ENCODE results near the gene KDM4B.
"Not testable (repeated sequence)": the region's sequence is repeated elsewhere in the genome, so short reads cannot be mapped to it uniquely, and the experiment has no call there.

The KDM4B gene

DNA sequence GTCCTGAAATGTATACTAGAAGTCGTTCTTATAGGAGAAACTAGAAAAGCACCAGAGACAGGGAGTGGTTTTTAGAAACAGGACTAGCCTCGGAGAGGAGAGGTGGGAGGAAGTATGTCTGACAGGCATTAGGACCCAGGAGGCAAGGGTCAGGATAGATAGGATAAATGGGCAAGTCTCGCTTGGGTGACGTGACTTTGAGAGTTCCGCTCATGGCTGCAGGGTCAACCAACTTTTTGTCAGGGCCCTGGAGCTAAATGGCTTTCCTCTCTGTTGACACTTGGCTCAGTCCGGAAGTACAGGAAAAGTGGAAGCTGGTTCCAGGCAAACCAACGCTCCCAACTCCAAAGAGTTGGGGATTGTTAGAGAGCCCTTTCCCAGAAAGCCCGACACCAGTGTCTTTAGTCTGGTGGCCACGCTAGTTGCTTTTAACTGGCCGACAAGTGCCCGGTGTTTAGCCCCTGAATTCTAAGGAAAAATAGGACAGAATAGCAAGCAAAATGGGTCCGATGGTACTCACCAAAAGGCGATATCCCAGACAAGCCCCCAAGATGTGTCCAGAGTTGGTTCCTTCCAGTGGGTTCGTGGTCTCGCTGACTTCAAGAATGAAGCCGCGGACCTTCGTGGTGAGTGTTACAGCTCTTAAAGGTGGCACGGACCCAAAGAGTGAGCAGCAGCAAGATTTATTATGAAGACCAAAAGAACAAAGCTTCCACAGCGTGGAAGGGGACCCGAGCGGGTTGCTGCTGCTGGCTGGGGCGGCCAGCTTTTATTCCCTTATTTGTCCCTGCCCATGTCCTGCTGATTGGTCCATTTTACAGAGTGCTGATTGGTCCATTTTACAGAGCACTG lies 196.2 kb downstream of the KDM4B start:
- not testable (repeated sequence) for H3K4me3 ChIP-seq (ENCODE audit: control insufficient read depth, low read depth, low read length); DNase-seq (ENCODE audit: low read depth)

DNA sequence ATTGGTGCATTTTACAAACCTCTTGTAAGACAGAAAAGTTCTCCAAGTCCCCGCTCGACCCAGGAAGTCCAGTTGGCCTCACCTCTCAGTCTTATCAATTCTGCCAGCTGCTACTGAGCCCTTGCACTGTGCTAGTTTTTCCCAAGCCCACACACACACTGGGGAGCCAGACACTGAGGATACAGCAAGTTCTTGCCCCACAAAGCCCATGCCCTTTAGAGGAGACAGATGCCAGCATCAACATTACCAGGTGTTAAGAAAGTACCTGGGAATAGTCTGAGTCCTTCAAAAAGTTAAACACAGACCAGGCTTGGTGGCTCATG lies 196.7 kb downstream of the KDM4B start:
- TF ChIP-seq, protein P1, sequence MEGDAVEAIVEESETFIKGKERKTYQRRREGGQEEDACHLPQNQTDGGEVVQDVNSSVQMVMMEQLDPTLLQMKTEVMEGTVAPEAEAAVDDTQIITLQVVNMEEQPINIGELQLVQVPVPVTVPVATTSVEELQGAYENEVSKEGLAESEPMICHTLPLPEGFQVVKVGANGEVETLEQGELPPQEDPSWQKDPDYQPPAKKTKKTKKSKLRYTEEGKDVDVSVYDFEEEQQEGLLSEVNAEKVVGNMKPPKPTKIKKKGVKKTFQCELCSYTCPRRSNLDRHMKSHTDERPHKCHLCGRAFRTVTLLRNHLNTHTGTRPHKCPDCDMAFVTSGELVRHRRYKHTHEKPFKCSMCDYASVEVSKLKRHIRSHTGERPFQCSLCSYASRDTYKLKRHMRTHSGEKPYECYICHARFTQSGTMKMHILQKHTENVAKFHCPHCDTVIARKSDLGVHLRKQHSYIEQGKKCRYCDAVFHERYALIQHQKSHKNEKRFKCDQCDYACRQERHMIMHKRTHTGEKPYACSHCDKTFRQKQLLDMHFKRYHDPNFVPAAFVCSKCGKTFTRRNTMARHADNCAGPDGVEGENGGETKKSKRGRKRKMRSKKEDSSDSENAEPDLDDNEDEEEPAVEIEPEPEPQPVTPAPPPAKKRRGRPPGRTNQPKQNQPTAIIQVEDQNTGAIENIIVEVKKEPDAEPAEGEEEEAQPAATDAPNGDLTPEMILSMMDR (IDR thresholded peaks at IDR 0.05; ENCODE audit: control insufficient read depth, insufficient read depth, low read depth, low read length, missing control alignments) = no peak
- no peak overlapping the region for H3K4me3 ChIP-seq (ENCODE audit: control insufficient read depth, low read depth, low read length)
- no peak for DNase-seq (ENCODE audit: low read depth)

DNA sequence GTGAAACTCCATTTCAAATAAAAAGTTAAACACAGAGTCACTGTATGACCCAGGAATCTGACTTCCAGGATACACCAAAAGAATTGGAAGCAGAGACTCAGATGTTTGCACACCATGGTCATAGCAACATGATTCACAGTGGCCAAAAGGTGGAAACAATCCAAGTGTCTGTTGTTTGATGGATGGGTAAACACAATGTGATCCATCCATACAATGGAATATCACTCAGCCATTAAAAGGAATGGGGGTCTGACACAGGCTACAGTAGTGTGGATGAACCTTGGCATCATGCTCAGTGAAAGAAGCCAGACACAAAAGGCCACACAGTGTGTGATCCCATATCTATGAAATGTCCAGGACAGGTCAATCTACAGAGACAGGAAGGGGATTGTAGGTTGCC lies 197.3 kb downstream of the KDM4B start:
- TF ChIP-seq, protein P1 (IDR thresholded peaks at IDR 0.05; ENCODE audit: control insufficient read depth, insufficient read depth, low read depth, low read length, missing control alignments) = no peak
- peak; percentile 17 for DNase-seq (ENCODE audit: low read depth)
- H3K4me3 ChIP-seq (ENCODE audit: control insufficient read depth, low read depth, low read length) = no peak overlapping the region

DNA sequence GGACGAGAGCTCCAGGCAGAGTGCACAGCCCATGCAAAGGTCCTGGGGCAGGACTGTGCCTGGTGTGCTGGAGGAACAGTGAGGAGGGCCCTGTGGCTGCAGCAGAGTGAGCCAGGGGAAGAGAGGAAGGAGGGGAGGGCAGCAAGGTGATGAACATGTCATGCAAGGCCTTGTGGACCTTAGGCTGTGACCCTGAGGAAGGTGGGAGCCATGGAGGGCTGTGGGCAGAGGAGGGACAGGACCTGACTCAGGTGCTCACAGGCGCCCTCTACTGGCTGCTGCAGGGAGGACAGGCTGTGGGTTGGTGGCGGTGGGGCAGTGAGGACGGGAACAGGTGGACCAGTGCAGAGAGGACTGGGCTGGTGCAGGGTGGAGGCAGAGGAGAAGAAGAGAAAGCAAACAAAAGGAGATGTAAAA lies 201.4 kb downstream of the KDM4B start:
- TF ChIP-seq, protein P1 (IDR thresholded peaks at IDR 0.05; ENCODE audit: control insufficient read depth, insufficient read depth, low read depth, low read length, missing control alignments) = peak; percentile 55
- no peak for DNase-seq (ENCODE audit: low read depth)
- no peak overlapping the region for H3K4me3 ChIP-seq (ENCODE audit: control insufficient read depth, low read depth, low read length)

DNA sequence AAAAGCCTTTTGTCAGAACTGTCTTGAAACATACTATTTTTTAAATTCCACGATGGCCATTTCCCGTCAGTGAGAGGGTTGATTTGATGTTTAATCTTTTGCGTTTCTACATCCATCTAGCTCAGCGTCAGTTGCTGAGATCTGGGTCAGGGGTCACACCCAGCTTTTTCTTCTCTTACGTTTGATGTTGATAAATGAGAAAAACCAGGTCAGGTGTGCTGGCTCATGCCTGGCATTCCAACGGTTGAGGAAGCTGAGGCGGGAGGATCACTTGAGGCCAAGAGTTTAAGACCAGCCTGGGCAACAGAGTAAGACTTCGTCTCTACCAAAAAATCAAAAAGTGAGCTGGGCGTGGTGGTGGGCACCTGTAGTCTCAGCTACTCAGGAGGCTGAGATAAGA lies 202.8 kb downstream of the KDM4B start:
- TF ChIP-seq, protein P1 (IDR thresholded peaks at IDR 0.05; ENCODE audit: control insufficient read depth, insufficient read depth, low read depth, low read length, missing control alignments) = no peak
- no peak overlapping the region for H3K4me3 ChIP-seq (ENCODE audit: control insufficient read depth, low read depth, low read length)
- DNase-seq (ENCODE audit: low read depth) = no peak

DNA sequence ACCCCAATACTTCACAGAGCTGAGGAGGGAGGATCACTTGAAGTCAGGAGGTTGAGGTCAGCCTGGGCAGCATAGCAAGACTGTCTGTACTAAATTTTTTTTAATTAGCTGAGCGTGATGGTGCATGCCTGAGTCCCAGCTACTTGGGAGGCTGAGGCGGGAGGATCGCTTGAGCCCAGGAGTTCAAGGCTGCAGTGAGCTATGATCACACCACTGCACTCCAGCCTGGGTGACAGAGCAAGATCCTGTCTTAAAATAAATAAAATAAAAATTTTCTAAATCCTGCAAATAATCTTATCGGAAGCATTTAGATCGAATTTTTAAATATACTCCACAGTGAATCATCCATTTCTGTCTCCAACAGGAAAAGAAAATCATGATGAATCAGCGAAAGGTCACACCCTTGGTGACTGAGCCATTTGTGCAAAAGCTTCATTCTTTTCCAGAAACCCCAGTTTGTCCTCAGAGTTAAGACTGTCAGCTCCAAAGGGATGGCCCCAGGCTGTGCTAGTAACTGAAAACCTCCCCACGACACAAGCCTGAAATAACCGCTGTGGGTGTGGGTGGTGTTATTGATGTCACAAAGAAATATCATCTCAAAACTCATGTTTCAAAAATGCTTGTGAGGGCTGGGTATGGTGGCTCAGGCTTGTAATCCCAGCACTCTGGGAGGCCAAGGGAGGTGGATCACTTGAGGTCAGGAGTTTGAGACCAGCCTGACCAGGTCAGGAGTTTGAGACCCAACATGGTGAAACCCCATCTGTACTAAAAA lies 204.1 kb downstream of the KDM4B start:
- TF ChIP-seq, protein P1 (IDR thresholded peaks at IDR 0.05; ENCODE audit: control insufficient read depth, insufficient read depth, low read depth, low read length, missing control alignments) = no peak
- peak; percentile 96 for DNase-seq (ENCODE audit: low read depth)
- H3K4me3 ChIP-seq (ENCODE audit: control insufficient read depth, low read depth, low read length) = no peak overlapping the region

DNA sequence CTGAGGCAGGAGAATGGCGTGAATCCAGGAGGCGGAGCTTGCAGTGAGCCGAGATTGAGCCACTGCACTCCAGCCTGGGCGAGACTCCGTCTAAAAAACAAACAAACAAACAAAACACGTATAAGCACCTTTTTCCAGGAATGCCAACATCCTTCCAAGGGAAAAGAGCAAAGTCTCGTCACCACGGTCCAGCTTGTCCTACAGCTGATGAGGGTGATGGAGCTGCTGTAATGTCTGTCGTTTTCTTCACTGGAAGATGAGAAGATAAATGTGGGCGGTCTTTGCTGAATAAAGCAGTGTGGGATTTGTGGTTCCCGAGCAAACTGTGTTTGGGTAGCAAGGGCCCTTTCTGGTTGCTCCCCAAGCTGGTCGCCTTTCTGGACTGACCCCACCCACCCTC lies 205.1 kb downstream of the KDM4B start:
- TF ChIP-seq, protein P1 (IDR thresholded peaks at IDR 0.05; ENCODE audit: control insufficient read depth, insufficient read depth, low read depth, low read length, missing control alignments) = no peak
- DNase-seq (ENCODE audit: low read depth) = no peak

More for the DNA sequence above, 205.1 kb downstream of the KDM4B start:
- H3K4me3 ChIP-seq (ENCODE audit: control insufficient read depth, low read depth, low read length) = no peak overlapping the region
